ENCODE measurements around the gene VGLL2. TPM values are rescaled to one million over a fixed set of nuclear protein-coding genes. Genes with fewer than 3 reads are reported as not detected.

The VGLL2 gene
- total and polyA plus RNA-seq, 2 of the 13 experiments (the other 11 are each of a cell fraction or from before 2014, with no cell fraction given) = not detected

DNA sequence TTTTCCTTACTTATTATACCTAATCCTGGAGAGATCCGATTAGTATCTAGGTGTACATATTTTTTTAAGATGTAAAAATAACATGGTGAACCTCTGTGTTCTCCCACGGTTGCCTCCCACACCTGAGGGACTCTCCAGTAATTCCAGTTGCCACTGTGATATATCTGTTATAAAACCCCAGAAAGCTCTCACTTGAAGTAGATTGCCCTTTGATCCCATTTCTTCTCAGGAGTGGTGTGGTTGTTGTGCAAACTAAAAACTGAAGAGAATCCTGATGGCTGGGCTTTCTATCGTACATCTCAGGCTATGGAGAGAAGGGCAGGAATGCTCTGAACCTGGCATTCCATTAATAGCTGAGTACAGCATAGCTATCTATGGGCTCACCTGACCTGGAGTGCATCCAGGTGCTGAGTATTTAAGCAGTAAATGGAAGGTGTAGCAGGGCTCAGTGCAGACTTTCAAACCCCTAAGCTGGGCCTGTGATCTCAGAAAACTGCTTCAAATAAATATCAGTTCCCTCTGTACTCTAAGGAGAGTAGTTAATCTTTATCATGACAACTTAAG, 41.0 kb downstream of the VGLL2 start:
- FAIRE-seq (no peak), ATAC-seq (no peak), DNase-seq (ENCODE audit: low spot score) (no peak)
- no peak overlapping the region for H3K9ac ChIP-seq (ENCODE audit: insufficient read depth, low read depth, low read length)
- BruUV-seq (replicated peaks) = no TSS peak
- no peaks in the 10 kb centered on the region for H3K9me3 ChIP-seq (ENCODE audit: low read length)
- no peak overlapping the region for H3K27ac ChIP-seq (ENCODE audit: extremely low read length, insufficient read depth, low read length)
- POLR2A ChIA-PET = no interaction called here
- CTCF ChIA-PET (ENCODE audit: low intra/inter-chr PET ratio, low total read pairs) = no interaction called here
- no peaks in the 10 kb centered on the region for H4K20me1 ChIP-seq (ENCODE audit: insufficient read depth, low read length)
- 3% methylated on average over 3 of the region's 3 CpGs for WGBS (ENCODE audit: low lambda C conversion rate)
- in situ Hi-C loops (cut with HindIII; ENCODE audit: extremely low pct_ligation_motif_present, low pct_unique_long_range_greater_than_20kb) (no loop called here), intact Hi-C loops (cut with micrococcal nuclease; ENCODE audit: unreplicated experiment) (no loop called here)
- peaks cover 0 to 1% of the 10 kb centered on the region in 2 experiments; a peak in 2 of 5 replicates for H3K27me3 ChIP-seq (ENCODE audit: control insufficient read depth in 1 of 2, insufficient read depth in 2 of 2, low read length in 2 of 2)
- H2AFZ ChIP-seq (ENCODE audit: low read length) = no peak overlapping the region
- no peak for TF ChIP-seq ELF4 (CRISPR knock-in tag; IDR thresholded peaks at IDR 0.05; ENCODE audit: borderline replicate concordance)
- no peak for TF ChIP-seq ZNF468 (CRISPR knock-in tag; IDR thresholded peaks at IDR 0.05)
- no peak for TF ChIP-seq ZNF652 (CRISPR knock-in tag; IDR thresholded peaks at IDR 0.05; ENCODE audit: borderline replicate concordance, low read depth)
- TF ChIP-seq ARID2 (CRISPR knock-in tag; IDR thresholded peaks at IDR 0.05; ENCODE audit: borderline replicate concordance) = no peak
- TF ChIP-seq, protein P1, sequence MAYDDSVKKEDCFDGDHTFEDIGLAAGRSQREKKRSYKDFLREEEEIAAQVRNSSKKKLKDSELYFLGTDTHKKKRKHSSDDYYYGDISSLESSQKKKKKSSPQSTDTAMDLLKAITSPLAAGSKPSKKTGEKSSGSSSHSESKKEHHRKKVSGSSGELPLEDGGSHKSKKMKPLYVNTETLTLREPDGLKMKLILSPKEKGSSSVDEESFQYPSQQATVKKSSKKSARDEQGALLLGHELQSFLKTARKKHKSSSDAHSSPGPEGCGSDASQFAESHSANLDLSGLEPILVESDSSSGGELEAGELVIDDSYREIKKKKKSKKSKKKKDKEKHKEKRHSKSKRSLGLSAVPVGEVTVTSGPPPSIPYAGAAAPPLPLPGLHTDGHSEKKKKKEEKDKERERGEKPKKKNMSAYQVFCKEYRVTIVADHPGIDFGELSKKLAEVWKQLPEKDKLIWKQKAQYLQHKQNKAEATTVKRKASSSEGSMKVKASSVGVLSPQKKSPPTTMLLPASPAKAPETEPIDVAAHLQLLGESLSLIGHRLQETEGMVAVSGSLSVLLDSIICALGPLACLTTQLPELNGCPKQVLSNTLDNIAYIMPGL (CRISPR knock-in tag; IDR thresholded peaks at IDR 0.05; ENCODE audit: borderline replicate concordance in 1 of 2, low read depth in 1 of 2) = no peak
- TF ChIP-seq ZNF547 (CRISPR knock-in tag; IDR thresholded peaks at IDR 0.05) = no peak
- TF ChIP-seq SETDB1 (CRISPR knock-in tag; IDR thresholded peaks at IDR 0.05; ENCODE audit: borderline replicate concordance) = no peak
- TF ChIP-seq TBX3 (IDR thresholded peaks at IDR 0.05; ENCODE audit: borderline replicate concordance) = no peak
- no peak for TF ChIP-seq SOX5 (CRISPR knock-in tag; IDR thresholded peaks at IDR 0.05; ENCODE audit: borderline replicate concordance)
- TF ChIP-seq POLR2A (IDR thresholded peaks at IDR 0.05; ENCODE audit: insufficient read depth in 1 of 2, low read depth in 2 of 2, low read length in 2 of 2) = no peak
- no peak for TF ChIP-seq SP140L (CRISPR knock-in tag; IDR thresholded peaks at IDR 0.05; ENCODE audit: borderline replicate concordance)
- TF ChIP-seq ZMYM2 (CRISPR knock-in tag; IDR thresholded peaks at IDR 0.05) = no peak
- H3K36me3 ChIP-seq (replicated peaks in 1 of 2; ENCODE audit: control insufficient read depth in 1 of 2, insufficient read depth in 2 of 2, low read length in 2 of 2) = no peaks in the 10 kb centered on the region
- H3K4me3 ChIP-seq (replicated peaks in 1 of 3; ENCODE audit: insufficient read depth in 1 of 3, low read depth in 2 of 3, low read length in 3 of 3) = no peak overlapping the region
- H3K79me2 ChIP-seq (ENCODE audit: insufficient read depth, low read length) = no peaks in the 10 kb centered on the region
- no peaks in the 10 kb centered on the region for H3K4me1 ChIP-seq (ENCODE audit: insufficient read depth, low read length)
- H3K4me2 ChIP-seq (ENCODE audit: low read depth, low read length) = no peak overlapping the region
